Measurements from ENCODE around the gene DCAF4L1.

- TF ChIP-seq CTCF (optimal IDR thresholded peaks at IDR 0.05 in 1 of 3, IDR thresholded peaks at IDR 0.05 in 1 of 3, conservative IDR thresholded peaks at IDR 0.05 in 1 of 3; ENCODE audit: extremely low read depth in 1 of 3, insufficient read depth in 2 of 3, low read length in 3 of 3) = no peak
- TF ChIP-seq EZH2 (IDR thresholded peaks at IDR 0.05; ENCODE audit: low read length) = no peak
Measured at GRCh38 chr4:41985151-41985550, 3.6 kb downstream of the DCAF4L1 start.
